ENCODE results near the gene TMEM120A.

GRCh38 chr7:75979759-75980429 is 14.5 kb downstream of the TMEM120A start:
- TF ChIP-seq GABPA (IDR thresholded peaks at IDR 0.05; ENCODE audit: low read depth) = no peak
- TF ChIP-seq CTCF (IDR thresholded peaks at IDR 0.05; ENCODE audit: insufficient read depth, low read length) = no peak
- no peak for TF ChIP-seq POLR2AphosphoS5 (IDR thresholded peaks at IDR 0.05; ENCODE audit: low read depth)
- no peak for TF ChIP-seq REST (IDR thresholded peaks at IDR 0.05; ENCODE audit: insufficient replicate concordance, low read depth)
- TF ChIP-seq SPI1 (IDR thresholded peaks at IDR 0.05; ENCODE audit: borderline replicate concordance, low read depth) = no peak

Measured in HL-60 (cell line).